ENCODE results near the gene WBP1. TPM values are rescaled to one million over a fixed set of nuclear protein-coding genes. Genes with fewer than 3 reads are reported as not detected.

Gene WBP1
- total and polyA plus RNA-seq, 3 experiments from 2014 or later, result 31.2 to 37.0 (median 31.6) TPM

Other genes with a start within 250 kb of the WBP1 start
- 1 to 10 TPM; 1.8 to 1.9 TPM for gene SLC4A5, start 115.0 kb upstream of the WBP1 start, total RNA-seq
- 0.13 TPM for gene SLC4A5, start 115.0 kb upstream of the WBP1 start, polyA plus RNA-seq
- 100 to 1,000 TPM; 113 to 114 TPM for gene DCTN1, start 78.1 kb upstream of the WBP1 start, total RNA-seq
- gene DCTN1, start 78.1 kb upstream of the WBP1 start, polyA plus RNA-seq, result 90.2 TPM
- gene C2orf81, start 36.8 kb upstream of the WBP1 start, total RNA-seq, result 1 to 10 TPM; 2.7 to 3.2 TPM
- 2.6 TPM for gene C2orf81, start 36.8 kb upstream of the WBP1 start, polyA plus RNA-seq
- gene WDR54, start 36.7 kb upstream of the WBP1 start, total RNA-seq, result 10 to 100 TPM; 75.5 to 86.6 TPM
- 55.5 TPM for gene WDR54, start 36.7 kb upstream of the WBP1 start, polyA plus RNA-seq
- 1 to 10 TPM; 1.1 to 1.4 TPM for gene RTKN, start 16.5 kb upstream of the WBP1 start, total RNA-seq
- 1.2 TPM for gene RTKN, start 16.5 kb upstream of the WBP1 start, polyA plus RNA-seq
- 10 to 100 TPM; 44.1 to 44.3 TPM for gene INO80B, start 3.4 kb upstream of the WBP1 start, total RNA-seq
- gene INO80B, start 3.4 kb upstream of the WBP1 start, polyA plus RNA-seq, result 7.6 TPM
- gene MOGS, start 6.9 kb downstream of the WBP1 start, total RNA-seq, result 10 to 100 TPM; 82.4 to 88.0 TPM
- gene MOGS, start 6.9 kb downstream of the WBP1 start, polyA plus RNA-seq, result 48.5 TPM
- 100 to 1,000 TPM; 115 to 118 TPM for gene MRPL53, start 14.2 kb downstream of the WBP1 start, total RNA-seq
- 108 TPM for gene MRPL53, start 14.2 kb downstream of the WBP1 start, polyA plus RNA-seq
- gene CCDC142, start 24.6 kb downstream of the WBP1 start, total RNA-seq, result 10 to 100 TPM; 20.3 to 22.8 TPM
- gene CCDC142, start 24.6 kb downstream of the WBP1 start, polyA plus RNA-seq, result 9.7 TPM
- 10 to 100 TPM; 26.4 to 28.0 TPM for gene TTC31, start 24.6 kb downstream of the WBP1 start, total RNA-seq
- gene TTC31, start 24.6 kb downstream of the WBP1 start, polyA plus RNA-seq, result 20.5 TPM
- gene LBX2, start 41.2 kb downstream of the WBP1 start, total RNA-seq, result under 1 TPM; 0.38 to 0.94 TPM
- gene LBX2, start 41.2 kb downstream of the WBP1 start, polyA plus RNA-seq, result not detected
- gene PCGF1, start 49.3 kb downstream of the WBP1 start, total RNA-seq, result 10 to 100 TPM; 29.6 to 38.7 TPM
- 17.2 TPM for gene PCGF1, start 49.3 kb downstream of the WBP1 start, polyA plus RNA-seq
- gene TLX2, start 56.0 kb downstream of the WBP1 start, total RNA-seq, result under 1 TPM; 0.37 to 0.60 TPM
- gene TLX2, start 56.0 kb downstream of the WBP1 start, polyA plus RNA-seq, result not detected
- under 1 TPM; 0.51 to 0.83 TPM for gene DQX1, start 67.8 kb downstream of the WBP1 start, total RNA-seq
- not detected for gene DQX1, start 67.8 kb downstream of the WBP1 start, polyA plus RNA-seq
- 100 to 1,000 TPM; 219 to 225 TPM for gene AUP1, start 71.3 kb downstream of the WBP1 start, total RNA-seq
- gene AUP1, start 71.3 kb downstream of the WBP1 start, polyA plus RNA-seq, result 95.8 TPM
- gene HTRA2, start 71.5 kb downstream of the WBP1 start, total RNA-seq, result 10 to 100 TPM; 81.0 to 82.1 TPM
- 26.0 TPM for gene HTRA2, start 71.5 kb downstream of the WBP1 start, polyA plus RNA-seq
- 1 to 10 TPM in 1 of 2 experiments, under 1 TPM in 1; 0.77 to 1.2 TPM for gene LOXL3, start 95.5 kb downstream of the WBP1 start, total RNA-seq
- gene LOXL3, start 95.5 kb downstream of the WBP1 start, polyA plus RNA-seq, result 0.08 TPM
- 10 to 100 TPM; 24.4 to 25.2 TPM for gene DOK1, start 96.3 kb downstream of the WBP1 start, total RNA-seq
- gene DOK1, start 96.3 kb downstream of the WBP1 start, polyA plus RNA-seq, result 24.0 TPM
- not detected for gene M1AP, start 189.9 kb downstream of the WBP1 start, total RNA-seq
- gene M1AP, start 189.9 kb downstream of the WBP1 start, polyA plus RNA-seq, result 0.39 TPM
- 1 to 10 TPM; 7.8 to 8.5 TPM for gene SEMA4F, start 195.8 kb downstream of the WBP1 start, total RNA-seq
- 8.3 TPM for gene SEMA4F, start 195.8 kb downstream of the WBP1 start, polyA plus RNA-seq